Measurements from ENCODE around the gene CELA1. TPM values are rescaled to one million over a fixed set of nuclear protein-coding genes. Genes with fewer than 3 reads are reported as not detected.

The CELA1 gene
- total and polyA plus RNA-seq, 10 of the 15 experiments (the other 5 are each of a cell fraction or from before 2014, with no cell fraction given), result not detected

DNA sequence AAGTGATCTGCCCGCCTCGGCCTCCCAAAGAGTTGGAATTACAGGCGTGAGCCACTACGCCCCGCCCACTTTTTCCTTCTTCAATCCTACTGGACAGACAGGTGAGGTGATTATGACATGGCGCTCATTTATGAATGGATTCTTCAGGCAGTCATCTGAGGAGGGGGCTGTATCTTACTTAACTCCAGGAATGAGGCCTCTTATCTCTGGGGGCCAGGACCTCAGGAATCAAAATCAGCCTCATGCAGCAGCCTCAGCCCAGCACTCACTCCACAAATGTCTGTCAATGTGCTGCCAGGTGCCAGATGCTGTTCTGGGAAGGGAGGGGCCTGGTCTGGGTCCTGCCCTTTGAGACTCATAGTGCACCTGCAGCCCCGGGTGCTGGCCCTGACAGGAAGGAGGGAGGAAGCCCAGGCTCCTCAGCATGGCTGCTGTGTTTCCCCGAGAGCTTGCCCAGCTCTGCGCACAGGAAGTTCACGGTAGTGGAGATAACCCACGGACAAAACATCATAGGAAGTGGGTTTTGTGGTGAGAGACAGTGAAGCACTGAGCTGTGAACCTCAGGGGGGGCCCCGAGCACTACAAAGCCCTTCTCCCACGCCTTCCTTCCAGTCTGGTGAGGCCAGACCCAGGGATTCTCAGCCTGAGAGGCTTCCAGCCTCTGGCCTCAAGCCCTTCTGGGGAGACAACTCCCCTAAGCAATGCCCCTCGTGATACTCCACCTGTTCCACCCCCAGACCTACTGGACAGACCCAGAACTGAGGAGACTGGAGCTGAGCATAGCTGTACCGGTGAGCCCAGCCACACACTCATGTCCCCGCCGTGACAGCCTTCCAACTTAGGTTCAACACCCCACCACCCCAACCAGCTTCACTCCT, 22.4 kb upstream of the CELA1 start (continued):
- TF ChIP-seq, protein P1, sequence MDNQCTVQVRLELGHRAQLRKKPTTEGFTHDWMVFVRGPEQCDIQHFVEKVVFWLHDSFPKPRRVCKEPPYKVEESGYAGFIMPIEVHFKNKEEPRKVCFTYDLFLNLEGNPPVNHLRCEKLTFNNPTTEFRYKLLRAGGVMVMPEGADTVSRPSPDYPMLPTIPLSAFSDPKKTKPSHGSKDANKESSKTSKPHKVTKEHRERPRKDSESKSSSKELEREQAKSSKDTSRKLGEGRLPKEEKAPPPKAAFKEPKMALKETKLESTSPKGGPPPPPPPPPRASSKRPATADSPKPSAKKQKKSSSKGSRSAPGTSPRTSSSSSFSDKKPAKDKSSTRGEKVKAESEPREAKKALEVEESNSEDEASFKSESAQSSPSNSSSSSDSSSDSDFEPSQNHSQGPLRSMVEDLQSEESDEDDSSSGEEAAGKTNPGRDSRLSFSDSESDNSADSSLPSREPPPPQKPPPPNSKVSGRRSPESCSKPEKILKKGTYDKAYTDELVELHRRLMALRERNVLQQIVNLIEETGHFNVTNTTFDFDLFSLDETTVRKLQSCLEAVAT (IDR thresholded peaks at IDR 0.05), result peak; percentile 97
- TF ChIP-seq SREBF2 (IDR thresholded peaks at IDR 0.05; ENCODE audit: low read length) (no peak), NRF1 (conservative IDR thresholded peaks at IDR 0.05; ENCODE audit: low read depth, low read length) (no peak), MXI1 (IDR thresholded peaks at IDR 0.05; ENCODE audit: low read depth, low read length) (no peak), LARP7 (IDR thresholded peaks at IDR 0.05) (no peak), CBX3 (IDR thresholded peaks at IDR 0.05; ENCODE audit: borderline replicate concordance, low read depth) (no peak), EP300 (IDR thresholded peaks at IDR 0.05; ENCODE audit: borderline replicate concordance in 1 of 2, control insufficient read depth in 1 of 2, low read depth in 2 of 2, low read length in 2 of 2) (peak; percentile 82 to 91), HDAC6 (IDR thresholded peaks at IDR 0.05; ENCODE audit: unreplicated experiment) (no peak)
- TF ChIP-seq, protein P2, sequence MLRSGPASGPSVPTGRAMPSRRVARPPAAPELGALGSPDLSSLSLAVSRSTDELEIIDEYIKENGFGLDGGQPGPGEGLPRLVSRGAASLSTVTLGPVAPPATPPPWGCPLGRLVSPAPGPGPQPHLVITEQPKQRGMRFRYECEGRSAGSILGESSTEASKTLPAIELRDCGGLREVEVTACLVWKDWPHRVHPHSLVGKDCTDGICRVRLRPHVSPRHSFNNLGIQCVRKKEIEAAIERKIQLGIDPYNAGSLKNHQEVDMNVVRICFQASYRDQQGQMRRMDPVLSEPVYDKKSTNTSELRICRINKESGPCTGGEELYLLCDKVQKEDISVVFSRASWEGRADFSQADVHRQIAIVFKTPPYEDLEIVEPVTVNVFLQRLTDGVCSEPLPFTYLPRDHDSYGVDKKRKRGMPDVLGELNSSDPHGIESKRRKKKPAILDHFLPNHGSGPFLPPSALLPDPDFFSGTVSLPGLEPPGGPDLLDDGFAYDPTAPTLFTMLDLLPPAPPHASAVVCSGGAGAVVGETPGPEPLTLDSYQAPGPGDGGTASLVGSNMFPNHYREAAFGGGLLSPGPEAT (IDR thresholded peaks at IDR 0.05; ENCODE audit: low read depth), result peak; percentile 76
- TF ChIP-seq, protein P3, sequence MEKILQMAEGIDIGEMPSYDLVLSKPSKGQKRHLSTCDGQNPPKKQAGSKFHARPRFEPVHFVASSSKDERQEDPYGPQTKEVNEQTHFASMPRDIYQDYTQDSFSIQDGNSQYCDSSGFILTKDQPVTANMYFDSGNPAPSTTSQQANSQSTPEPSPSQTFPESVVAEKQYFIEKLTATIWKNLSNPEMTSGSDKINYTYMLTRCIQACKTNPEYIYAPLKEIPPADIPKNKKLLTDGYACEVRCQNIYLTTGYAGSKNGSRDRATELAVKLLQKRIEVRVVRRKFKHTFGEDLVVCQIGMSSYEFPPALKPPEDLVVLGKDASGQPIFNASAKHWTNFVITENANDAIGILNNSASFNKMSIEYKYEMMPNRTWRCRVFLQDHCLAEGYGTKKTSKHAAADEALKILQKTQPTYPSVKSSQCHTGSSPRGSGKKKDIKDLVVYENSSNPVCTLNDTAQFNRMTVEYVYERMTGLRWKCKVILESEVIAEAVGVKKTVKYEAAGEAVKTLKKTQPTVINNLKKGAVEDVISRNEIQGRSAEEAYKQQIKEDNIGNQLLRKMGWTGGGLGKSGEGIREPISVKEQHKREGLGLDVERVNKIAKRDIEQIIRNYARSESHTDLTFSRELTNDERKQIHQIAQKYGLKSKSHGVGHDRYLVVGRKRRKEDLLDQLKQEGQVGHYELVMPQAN (conservative IDR thresholded peaks at IDR 0.05), result no peak
- TF ChIP-seq, protein P4, sequence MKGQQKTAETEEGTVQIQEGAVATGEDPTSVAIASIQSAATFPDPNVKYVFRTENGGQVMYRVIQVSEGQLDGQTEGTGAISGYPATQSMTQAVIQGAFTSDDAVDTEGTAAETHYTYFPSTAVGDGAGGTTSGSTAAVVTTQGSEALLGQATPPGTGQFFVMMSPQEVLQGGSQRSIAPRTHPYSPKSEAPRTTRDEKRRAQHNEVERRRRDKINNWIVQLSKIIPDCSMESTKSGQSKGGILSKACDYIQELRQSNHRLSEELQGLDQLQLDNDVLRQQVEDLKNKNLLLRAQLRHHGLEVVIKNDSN (IDR thresholded peaks at IDR 0.05; ENCODE audit: borderline replicate concordance, extremely low read length, insufficient read depth, low read depth, low read length), result no peak
